Forelimb muscle (tissue), 1 donor: Measurements from ENCODE around the gene PIP5KL1. TPM values are rescaled to one million over a fixed set of nuclear protein-coding genes. Genes with fewer than 3 reads are reported as not detected.

ENCODE experiments used
- DNase-seq: peaks from one replicate; pipeline ENCODE4 v3.0.0-alpha.2; 2013; ENCODE audit warnings: low read depth
- polyA plus RNA-seq: library from polyadenylated mRNA; unstranded; fragments of 120-200 nt; gene quantifications from one replicate; pipeline ENCODE4 v1.2.1, GENCODE V29; 2013; ENCODE audit not compliant: insufficient read length

The PIP5KL1 gene
- polyA plus RNA-seq, 1 donor: 5.3 TPM

GRCh38 chr9:127915801-127916719 lies 14.5 kb downstream of the PIP5KL1 start:
- DNase-seq: no peak

GRCh38 chr9:127915325-127915752 lies 15.2 kb downstream of the PIP5KL1 start:
- DNase-seq: no peak

- DNase-seq: no peak
Observed at GRCh38 chr9:127913682-127914081, 16.9 kb downstream of the PIP5KL1 start.

GRCh38 chr9:127912882-127913281 lies 17.7 kb downstream of the PIP5KL1 start:
- DNase-seq: no peak

- no peak for DNase-seq
Observed at GRCh38 chr9:127912296-127912695, 18.3 kb downstream of the PIP5KL1 start.

GRCh38 chr9:127910613-127911205 lies 19.9 kb downstream of the PIP5KL1 start:
- no peak for DNase-seq

GRCh38 chr9:127909839-127910273 lies 20.7 kb downstream of the PIP5KL1 start:
- no peak for DNase-seq

- DNase-seq: no peak
Observed at GRCh38 chr9:127908660-127908926, 22.0 kb downstream of the PIP5KL1 start.

- DNase-seq: no peak
Observed at GRCh38 chr9:127907867-127908659, 22.5 kb downstream of the PIP5KL1 start.

GRCh38 chr9:127905788-127906191 lies 24.8 kb downstream of the PIP5KL1 start:
- no peak for DNase-seq

GRCh38 chr9:127905004-127905728 lies 25.4 kb downstream of the PIP5KL1 start:
- no peak for DNase-seq

GRCh38 chr9:127904561-127905003 lies 26.0 kb downstream of the PIP5KL1 start:
- DNase-seq: no peak

- no peak for DNase-seq
Observed at GRCh38 chr9:127903557-127904475, 26.8 kb downstream of the PIP5KL1 start.

- DNase-seq: no peak
Observed at GRCh38 chr9:127899128-127899943, 31.2 kb downstream of the PIP5KL1 start, which contains the start of gene ST6GALNAC6. Gene ST6GALNAC6, minus strand, starts transcription at chr9:127899603. Its CDS starts 1,622 bp downstream, at chr9:127897981.

GRCh38 chr9:127898433-127899127 lies 32.0 kb downstream of the PIP5KL1 start:
- no peak for DNase-seq

GRCh38 chr9:127897193-127897692 lies 33.3 kb downstream of the PIP5KL1 start:
- no peak for DNase-seq

- no peak for DNase-seq
Observed at GRCh38 chr9:127896395-127897192, 34.0 kb downstream of the PIP5KL1 start.

- no peak for DNase-seq
Observed at GRCh38 chr9:127895811-127896210, 34.8 kb downstream of the PIP5KL1 start.
